ENCODE measurements around the gene NCOA1.

GRCh38 chr2:24635181-24635580 is 144.1 kb downstream of the NCOA1 start:
- TF ChIP-seq POLR2A (IDR thresholded peaks at IDR 0.05; ENCODE audit: low read depth, low read length) (no peak), MXI1 (IDR thresholded peaks at IDR 0.05; ENCODE audit: borderline replicate concordance, low read depth, low read length) (no peak), CHD1 (IDR thresholded peaks at IDR 0.05; ENCODE audit: low read depth, low read length) (no peak), RAD21 (IDR thresholded peaks at IDR 0.05; ENCODE audit: low read length) (no peak), SMC3 (IDR thresholded peaks at IDR 0.05; ENCODE audit: low read depth, low read length) (no peak), CEBPB (IDR thresholded peaks at IDR 0.05; ENCODE audit: low read depth, low read length) (no peak), RCOR1 (IDR thresholded peaks at IDR 0.05; ENCODE audit: insufficient replicate concordance, low read length) (no peak), FOS (IDR thresholded peaks at IDR 0.05; ENCODE audit: low read depth, low read length) (no peak), MAZ (IDR thresholded peaks at IDR 0.05; ENCODE audit: borderline replicate concordance, low read depth, low read length) (no peak), BHLHE40 (IDR thresholded peaks at IDR 0.05; ENCODE audit: low read depth, low read length) (no peak)
- TF ChIP-seq, protein P1, sequence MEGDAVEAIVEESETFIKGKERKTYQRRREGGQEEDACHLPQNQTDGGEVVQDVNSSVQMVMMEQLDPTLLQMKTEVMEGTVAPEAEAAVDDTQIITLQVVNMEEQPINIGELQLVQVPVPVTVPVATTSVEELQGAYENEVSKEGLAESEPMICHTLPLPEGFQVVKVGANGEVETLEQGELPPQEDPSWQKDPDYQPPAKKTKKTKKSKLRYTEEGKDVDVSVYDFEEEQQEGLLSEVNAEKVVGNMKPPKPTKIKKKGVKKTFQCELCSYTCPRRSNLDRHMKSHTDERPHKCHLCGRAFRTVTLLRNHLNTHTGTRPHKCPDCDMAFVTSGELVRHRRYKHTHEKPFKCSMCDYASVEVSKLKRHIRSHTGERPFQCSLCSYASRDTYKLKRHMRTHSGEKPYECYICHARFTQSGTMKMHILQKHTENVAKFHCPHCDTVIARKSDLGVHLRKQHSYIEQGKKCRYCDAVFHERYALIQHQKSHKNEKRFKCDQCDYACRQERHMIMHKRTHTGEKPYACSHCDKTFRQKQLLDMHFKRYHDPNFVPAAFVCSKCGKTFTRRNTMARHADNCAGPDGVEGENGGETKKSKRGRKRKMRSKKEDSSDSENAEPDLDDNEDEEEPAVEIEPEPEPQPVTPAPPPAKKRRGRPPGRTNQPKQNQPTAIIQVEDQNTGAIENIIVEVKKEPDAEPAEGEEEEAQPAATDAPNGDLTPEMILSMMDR (conservative IDR thresholded peaks at IDR 0.05; ENCODE audit: low read depth, low read length), result no peak
- TF ChIP-seq, protein P2, sequence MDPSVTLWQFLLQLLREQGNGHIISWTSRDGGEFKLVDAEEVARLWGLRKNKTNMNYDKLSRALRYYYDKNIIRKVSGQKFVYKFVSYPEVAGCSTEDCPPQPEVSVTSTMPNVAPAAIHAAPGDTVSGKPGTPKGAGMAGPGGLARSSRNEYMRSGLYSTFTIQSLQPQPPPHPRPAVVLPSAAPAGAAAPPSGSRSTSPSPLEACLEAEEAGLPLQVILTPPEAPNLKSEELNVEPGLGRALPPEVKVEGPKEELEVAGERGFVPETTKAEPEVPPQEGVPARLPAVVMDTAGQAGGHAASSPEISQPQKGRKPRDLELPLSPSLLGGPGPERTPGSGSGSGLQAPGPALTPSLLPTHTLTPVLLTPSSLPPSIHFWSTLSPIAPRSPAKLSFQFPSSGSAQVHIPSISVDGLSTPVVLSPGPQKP (IDR thresholded peaks at IDR 0.05; ENCODE audit: borderline replicate concordance, low read depth, low read length), result no peak

Data from IMR-90 (cell line).